Measurements from ENCODE around the gene ARSB.
"Not testable (repeated sequence)": the region's sequence is repeated elsewhere in the genome, so short reads cannot be mapped to it uniquely, and the experiment has no call there.

Gene ARSB

GRCh38 chr5:78744951-78745534 is 240.1 kb downstream of the ARSB start:
- DNase-seq, result no peak

- DNase-seq, result no peak
These were observed 244.1 kb downstream of the ARSB start for GRCh38 chr5:78741019-78741418.

- no peak for DNase-seq
These were observed 246.3 kb downstream of the ARSB start for GRCh38 chr5:78738693-78739300.

- DNase-seq, result no peak
These were observed 247.0 kb downstream of the ARSB start for GRCh38 chr5:78738104-78738503.

GRCh38 chr5:78735834-78736463 is 249.2 kb downstream of the ARSB start:
- DNase-seq, result no peak

GRCh38 chr5:78734950-78735349 is 250.2 kb downstream of the ARSB start:
- no peak for DNase-seq

GRCh38 chr5:78734094-78734845 is 250.8 kb downstream of the ARSB start:
- no peak for DNase-seq

- not testable (repeated sequence) for DNase-seq
These were observed 252.4 kb downstream of the ARSB start for GRCh38 chr5:78732721-78733120.

- no peak for DNase-seq
These were observed 253.2 kb downstream of the ARSB start for GRCh38 chr5:78731884-78732283.

GRCh38 chr5:78730300-78731094 is 254.6 kb downstream of the ARSB start:
- DNase-seq, result no peak

- no peak for DNase-seq
These were observed 257.0 kb downstream of the ARSB start for GRCh38 chr5:78727786-78728761.
